ENCODE measurements around the gene CD36.

DNA sequence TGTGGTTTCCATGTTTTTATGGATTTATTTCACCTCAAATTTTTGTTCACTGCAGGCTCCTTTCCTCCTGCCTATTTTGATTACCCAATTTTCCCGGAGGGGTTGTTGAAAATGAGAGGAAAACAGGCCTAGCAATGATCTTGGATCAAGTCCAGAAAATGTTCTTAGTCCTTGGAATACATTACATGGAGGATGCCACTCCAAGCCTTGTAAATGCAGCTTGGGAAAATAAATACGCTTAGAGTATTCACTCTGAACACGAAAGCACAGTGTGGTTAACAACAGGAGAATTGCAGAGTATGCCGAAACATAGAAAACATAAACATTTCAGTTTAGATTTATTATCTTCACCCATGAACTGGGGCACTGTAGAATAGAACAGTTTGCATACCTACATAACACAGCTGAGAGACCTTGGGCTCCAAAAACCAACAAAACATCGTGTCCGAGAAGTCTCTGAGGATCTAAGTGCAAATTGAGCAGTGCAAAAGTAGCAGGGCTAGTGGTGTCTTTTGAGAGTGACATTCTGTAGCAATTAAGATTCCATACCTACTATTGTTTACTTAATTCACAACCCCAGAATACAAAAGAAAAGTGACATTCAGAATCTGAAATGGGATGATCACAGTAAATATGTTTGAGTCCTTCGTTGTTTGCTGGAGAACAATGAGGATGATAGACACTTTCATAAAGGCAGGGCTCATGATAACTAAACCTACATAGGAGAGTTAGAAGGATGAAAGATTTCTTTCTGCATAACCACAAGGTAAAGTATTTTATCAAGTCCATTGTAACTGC lies 7.6 kb upstream of the CD36 start:
- TF ChIP-seq FOXM1 (IDR thresholded peaks at IDR 0.05; ENCODE audit: low read depth, low read length), result no peak
- TF ChIP-seq, protein P1, sequence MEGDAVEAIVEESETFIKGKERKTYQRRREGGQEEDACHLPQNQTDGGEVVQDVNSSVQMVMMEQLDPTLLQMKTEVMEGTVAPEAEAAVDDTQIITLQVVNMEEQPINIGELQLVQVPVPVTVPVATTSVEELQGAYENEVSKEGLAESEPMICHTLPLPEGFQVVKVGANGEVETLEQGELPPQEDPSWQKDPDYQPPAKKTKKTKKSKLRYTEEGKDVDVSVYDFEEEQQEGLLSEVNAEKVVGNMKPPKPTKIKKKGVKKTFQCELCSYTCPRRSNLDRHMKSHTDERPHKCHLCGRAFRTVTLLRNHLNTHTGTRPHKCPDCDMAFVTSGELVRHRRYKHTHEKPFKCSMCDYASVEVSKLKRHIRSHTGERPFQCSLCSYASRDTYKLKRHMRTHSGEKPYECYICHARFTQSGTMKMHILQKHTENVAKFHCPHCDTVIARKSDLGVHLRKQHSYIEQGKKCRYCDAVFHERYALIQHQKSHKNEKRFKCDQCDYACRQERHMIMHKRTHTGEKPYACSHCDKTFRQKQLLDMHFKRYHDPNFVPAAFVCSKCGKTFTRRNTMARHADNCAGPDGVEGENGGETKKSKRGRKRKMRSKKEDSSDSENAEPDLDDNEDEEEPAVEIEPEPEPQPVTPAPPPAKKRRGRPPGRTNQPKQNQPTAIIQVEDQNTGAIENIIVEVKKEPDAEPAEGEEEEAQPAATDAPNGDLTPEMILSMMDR (IDR thresholded peaks at IDR 0.05 in 2 of 3, conservative IDR thresholded peaks at IDR 0.05 in 1 of 3; ENCODE audit: control insufficient read depth in 2 of 3, extremely low read depth in 1 of 3, insufficient read depth in 1 of 3, low read depth in 3 of 3, low read length in 3 of 3), result no peak
- no peak for TF ChIP-seq TCF3 (IDR thresholded peaks at IDR 0.05; ENCODE audit: borderline replicate concordance, insufficient read depth, low read depth, low read length)
